Measurements from ENCODE around the gene GRIPAP1. TPM values are rescaled to one million over a fixed set of nuclear protein-coding genes. Genes with fewer than 3 reads are reported as not detected.

Gene GRIPAP1
- total and polyA plus RNA-seq, 2 of the 13 experiments (the other 11 are each of a cell fraction or from before 2014, with no cell fraction given) = 16.1 to 22.6 TPM

DNA sequence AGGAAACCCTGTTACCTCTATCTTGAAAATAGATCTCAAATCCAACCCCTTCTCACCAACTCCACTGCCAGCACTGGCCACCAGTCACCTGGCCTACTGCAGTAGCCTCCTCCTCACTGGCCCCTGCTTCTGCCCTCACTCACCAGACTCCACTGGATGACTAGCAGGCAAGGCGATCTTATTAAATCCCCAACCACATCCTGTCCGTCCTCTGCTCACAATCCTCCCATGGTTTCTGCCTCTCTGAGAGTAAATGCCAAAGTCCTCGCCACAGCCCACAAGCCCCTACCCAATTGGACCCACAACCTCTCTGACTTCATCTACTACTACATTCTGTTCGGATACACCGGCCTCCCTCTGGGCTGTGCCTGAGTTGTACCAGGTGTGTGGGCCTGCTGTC lies 77.8 kb downstream of the GRIPAP1 start (continued):
- no peak for TF ChIP-seq CENPX (CRISPR knock-in tag; IDR thresholded peaks at IDR 0.05)
- no peak for TF ChIP-seq CEBPB (IDR thresholded peaks at IDR 0.05; ENCODE audit: borderline replicate concordance, low read depth, low read length)
- no peak for TF ChIP-seq ZNF547 (CRISPR knock-in tag; IDR thresholded peaks at IDR 0.05)
- TF ChIP-seq ZNF569 (CRISPR knock-in tag; IDR thresholded peaks at IDR 0.05; ENCODE audit: borderline replicate concordance) = no peak
- TF ChIP-seq SP140L (CRISPR knock-in tag; IDR thresholded peaks at IDR 0.05; ENCODE audit: borderline replicate concordance) = no peak
- no peak for TF ChIP-seq ZNF317 (CRISPR knock-in tag; IDR thresholded peaks at IDR 0.05)
- TF ChIP-seq SMAD9 (CRISPR knock-in tag; IDR thresholded peaks at IDR 0.05) = no peak
- TF ChIP-seq ZNF609 (CRISPR knock-in tag; IDR thresholded peaks at IDR 0.05; ENCODE audit: borderline replicate concordance) = no peak
- no peak for TF ChIP-seq ZNF296 (CRISPR knock-in tag; conservative IDR thresholded peaks at IDR 0.05)
- no peak for TF ChIP-seq ZFP36L1 (CRISPR knock-in tag; IDR thresholded peaks at IDR 0.05)
- TF ChIP-seq MEF2D (CRISPR knock-in tag; IDR thresholded peaks at IDR 0.05) = no peak
- no peak for TF ChIP-seq ZC3H13 (CRISPR knock-in tag; IDR thresholded peaks at IDR 0.05)
- no peak for TF ChIP-seq RFX1 (IDR thresholded peaks at IDR 0.05)
- TF ChIP-seq ZBTB3 (CRISPR knock-in tag; IDR thresholded peaks at IDR 0.05; ENCODE audit: borderline replicate concordance, low read depth) = no peak
- no peak for TF ChIP-seq NCOR1 (IDR thresholded peaks at IDR 0.05; ENCODE audit: borderline replicate concordance, low read length)
- TF ChIP-seq ZNF619 (CRISPR knock-in tag; IDR thresholded peaks at IDR 0.05) = no peak
